ENCODE data around the gene SAMSN1.

The SAMSN1 gene

GRCh38 chr21:14480411-14481031, 65.6 kb downstream of the SAMSN1 start:
- POLR2A ChIA-PET: no interaction called here
- CTCF ChIA-PET: interaction anchor here (0.7 kb wide), 1 partner anchor 16 kb away, joined by 3 read pairs; no protein-coding TSS in a partner anchor

GRCh38 chr21:14479241-14479786, 66.8 kb downstream of the SAMSN1 start:
- WGBS (ENCODE audit: insufficient coverage): 75% methylated on average over 1 of the region's 1 CpG
- Histone ChIP-seq H3K27ac (ENCODE audit: insufficient read depth in 1 of 2, low read depth in 1 of 2, low read length in 2 of 2, poor library complexity in 1 of 2, severe bottlenecking in 2 of 2) (no peak overlapping the region), H3K4me3 (ENCODE audit: control insufficient read depth in 1 of 7, extremely low read depth in 1 of 7, insufficient read depth in 4 of 7, low read depth in 2 of 7, low read length in 6 of 7) (no peak overlapping the region), H3K27me3 (replicated peaks in 2 of 5; ENCODE audit: control insufficient read depth in 4 of 5, insufficient read depth in 5 of 5, low read length in 4 of 5) (no peaks in the 10 kb centered on the region), H3K36me3 (ENCODE audit: control insufficient read depth in 4 of 4, insufficient read depth in 4 of 4, low read length in 3 of 4) (no peaks in the 10 kb centered on the region), H3K9me3 (ENCODE audit: control extremely low read depth in 1 of 5, control insufficient read depth in 4 of 5, insufficient read depth in 2 of 5, low read depth in 1 of 5, low read length in 4 of 5) (no peaks in the 10 kb centered on the region), H3K4me1 (ENCODE audit: control extremely low read depth in 1 of 4, control insufficient read depth in 4 of 4, insufficient read depth in 4 of 4, low read length in 3 of 4) (peaks cover 8 to 58% (median 18%) of the 10 kb centered on the region in 4 experiments)
- no peak for DNase-seq
- ChIA-PET CTCF (interaction anchor here (0.6 kb wide), 1 partner anchor 367 kb away, joined by 3 read pairs; no protein-coding TSS in a partner anchor), POLR2A (no interaction called here)

More at GRCh38 chr21:14480411-14481031, 65.6 kb downstream of the SAMSN1 start:
- H3K27me3 ChIP-seq (replicated peaks in 2 of 5; ENCODE audit: control insufficient read depth in 4 of 5, insufficient read depth in 5 of 5, low read length in 4 of 5): no peaks in the 10 kb centered on the region
- no peak overlapping the region for H3K27ac ChIP-seq (ENCODE audit: insufficient read depth in 1 of 2, low read depth in 1 of 2, low read length in 2 of 2, poor library complexity in 1 of 2, severe bottlenecking in 2 of 2)
- peaks cover 0 to 9% (median 1%) of the 10 kb centered on the region in 4 experiments for H3K36me3 ChIP-seq (ENCODE audit: control insufficient read depth in 4 of 4, insufficient read depth in 4 of 4, low read length in 3 of 4)
- WGBS (ENCODE audit: insufficient coverage): 50% methylated on average over 1 of the region's 3 CpGs
- H3K4me1 ChIP-seq (ENCODE audit: control extremely low read depth in 1 of 4, control insufficient read depth in 4 of 4, insufficient read depth in 4 of 4, low read length in 3 of 4): peaks cover 8 to 58% (median 18%) of the 10 kb centered on the region in 4 experiments
- H3K4me3 ChIP-seq (ENCODE audit: control insufficient read depth in 1 of 7, extremely low read depth in 1 of 7, insufficient read depth in 4 of 7, low read depth in 2 of 7, low read length in 6 of 7): no peak overlapping the region
- peak in 1 of 3 donors; percentile 9 for DNase-seq
- no peaks in the 10 kb centered on the region for H3K9me3 ChIP-seq (ENCODE audit: control extremely low read depth in 1 of 5, control insufficient read depth in 4 of 5, insufficient read depth in 2 of 5, low read depth in 1 of 5, low read length in 4 of 5)

GRCh38 chr21:14477841-14478240, 68.3 kb downstream of the SAMSN1 start:
- ChIA-PET POLR2A (no interaction called here), CTCF (no interaction called here)
- Histone ChIP-seq H3K4me3 (ENCODE audit: control insufficient read depth in 1 of 7, extremely low read depth in 1 of 7, insufficient read depth in 4 of 7, low read depth in 2 of 7, low read length in 6 of 7) (no peak overlapping the region), H3K36me3 (ENCODE audit: control insufficient read depth in 4 of 4, insufficient read depth in 4 of 4, low read length in 3 of 4) (no peaks in the 10 kb centered on the region), H3K27ac (ENCODE audit: insufficient read depth in 1 of 2, low read depth in 1 of 2, low read length in 2 of 2, poor library complexity in 1 of 2, severe bottlenecking in 2 of 2) (no peak overlapping the region), H3K27me3 (replicated peaks in 2 of 5; ENCODE audit: control insufficient read depth in 4 of 5, insufficient read depth in 5 of 5, low read length in 4 of 5) (no peaks in the 10 kb centered on the region), H3K4me1 (ENCODE audit: control extremely low read depth in 1 of 4, control insufficient read depth in 4 of 4, insufficient read depth in 4 of 4, low read length in 3 of 4) (peaks cover 8 to 49% (median 16%) of the 10 kb centered on the region in 4 experiments), H3K9me3 (ENCODE audit: control extremely low read depth in 1 of 5, control insufficient read depth in 4 of 5, insufficient read depth in 2 of 5, low read depth in 1 of 5, low read length in 4 of 5) (no peaks in the 10 kb centered on the region)
- WGBS (ENCODE audit: insufficient coverage): no CpG with 5 or more reads among the region's 1 CpG
- no peak for DNase-seq

GRCh38 chr21:14477133-14477532, 69.0 kb downstream of the SAMSN1 start:
- ChIA-PET CTCF (no interaction called here), POLR2A (no interaction called here)
- no peak overlapping the region for H3K27ac ChIP-seq (ENCODE audit: insufficient read depth in 1 of 2, low read depth in 1 of 2, low read length in 2 of 2, poor library complexity in 1 of 2, severe bottlenecking in 2 of 2)

GRCh38 chr21:14474995-14475394, 71.1 kb downstream of the SAMSN1 start:
- no peaks in the 10 kb centered on the region for H3K27me3 ChIP-seq (replicated peaks in 2 of 5; ENCODE audit: control insufficient read depth in 4 of 5, insufficient read depth in 5 of 5, low read length in 4 of 5)
- ChIA-PET CTCF (no interaction called here), POLR2A (no interaction called here)
- H3K27ac ChIP-seq (ENCODE audit: insufficient read depth in 1 of 2, low read depth in 1 of 2, low read length in 2 of 2, poor library complexity in 1 of 2, severe bottlenecking in 2 of 2): no peak overlapping the region
- no peak for DNase-seq
- H3K9me3 ChIP-seq (ENCODE audit: control extremely low read depth in 1 of 5, control insufficient read depth in 4 of 5, insufficient read depth in 2 of 5, low read depth in 1 of 5, low read length in 4 of 5): no peaks in the 10 kb centered on the region
- peaks cover 0 to 24% (median 0%) of the 10 kb centered on the region in 4 experiments for H3K4me1 ChIP-seq (ENCODE audit: control extremely low read depth in 1 of 4, control insufficient read depth in 4 of 4, insufficient read depth in 4 of 4, low read length in 3 of 4)
- H3K4me3 ChIP-seq (ENCODE audit: control insufficient read depth in 1 of 7, extremely low read depth in 1 of 7, insufficient read depth in 4 of 7, low read depth in 2 of 7, low read length in 6 of 7): no peak overlapping the region
- H3K36me3 ChIP-seq (ENCODE audit: control insufficient read depth in 4 of 4, insufficient read depth in 4 of 4, low read length in 3 of 4): no peaks in the 10 kb centered on the region

More at GRCh38 chr21:14477133-14477532, 69.0 kb downstream of the SAMSN1 start:
- Histone ChIP-seq H3K4me3 (ENCODE audit: control insufficient read depth in 1 of 7, extremely low read depth in 1 of 7, insufficient read depth in 4 of 7, low read depth in 2 of 7, low read length in 6 of 7) (no peak overlapping the region), H3K36me3 (ENCODE audit: control insufficient read depth in 4 of 4, insufficient read depth in 4 of 4, low read length in 3 of 4) (no peaks in the 10 kb centered on the region), H3K27me3 (replicated peaks in 2 of 5; ENCODE audit: control insufficient read depth in 4 of 5, insufficient read depth in 5 of 5, low read length in 4 of 5) (no peaks in the 10 kb centered on the region), H3K9me3 (ENCODE audit: control extremely low read depth in 1 of 5, control insufficient read depth in 4 of 5, insufficient read depth in 2 of 5, low read depth in 1 of 5, low read length in 4 of 5) (no peaks in the 10 kb centered on the region), H3K4me1 (ENCODE audit: control extremely low read depth in 1 of 4, control insufficient read depth in 4 of 4, insufficient read depth in 4 of 4, low read length in 3 of 4) (peaks cover 6 to 46% (median 12%) of the 10 kb centered on the region in 4 experiments)
- DNase-seq: no peak
- WGBS (ENCODE audit: insufficient coverage): no CpG with 5 or more reads among the region's 2 CpGs

- Histone ChIP-seq H3K36me3 (ENCODE audit: control insufficient read depth in 4 of 4, insufficient read depth in 4 of 4, low read length in 3 of 4) (no peaks in the 10 kb centered on the region), H3K4me3 (ENCODE audit: control insufficient read depth in 1 of 7, extremely low read depth in 1 of 7, insufficient read depth in 4 of 7, low read depth in 2 of 7, low read length in 6 of 7) (no peak overlapping the region), H3K27ac (ENCODE audit: insufficient read depth in 1 of 2, low read depth in 1 of 2, low read length in 2 of 2, poor library complexity in 1 of 2, severe bottlenecking in 2 of 2) (no peak overlapping the region), H3K27me3 (replicated peaks in 2 of 5; ENCODE audit: control insufficient read depth in 4 of 5, insufficient read depth in 5 of 5, low read length in 4 of 5) (no peaks in the 10 kb centered on the region), H3K4me1 (ENCODE audit: control extremely low read depth in 1 of 4, control insufficient read depth in 4 of 4, insufficient read depth in 4 of 4, low read length in 3 of 4) (no peaks in the 10 kb centered on the region), H3K9me3 (ENCODE audit: control extremely low read depth in 1 of 5, control insufficient read depth in 4 of 5, insufficient read depth in 2 of 5, low read depth in 1 of 5, low read length in 4 of 5) (no peaks in the 10 kb centered on the region)
- 73% methylated on average over 3 of the region's 4 CpGs for WGBS (ENCODE audit: insufficient coverage)
- ChIA-PET POLR2A (no interaction called here), CTCF (no interaction called here)
- DNase-seq: no peak
These were observed 76.5 kb downstream of the SAMSN1 start for GRCh38 chr21:14469641-14470040.

- no peak overlapping the region for H3K27ac ChIP-seq (ENCODE audit: insufficient read depth in 1 of 2, low read depth in 1 of 2, low read length in 2 of 2, poor library complexity in 1 of 2, severe bottlenecking in 2 of 2)
- ChIA-PET POLR2A (no interaction called here), CTCF (interaction anchor here (1.5 kb wide), 1 partner anchor 10 kb away, joined by 3 read pairs; no protein-coding TSS in a partner anchor)
- WGBS (ENCODE audit: insufficient coverage): no CpG with 5 or more reads among the region's 1 CpG
- no peak overlapping the region for H3K4me3 ChIP-seq (ENCODE audit: control insufficient read depth in 1 of 7, extremely low read depth in 1 of 7, insufficient read depth in 4 of 7, low read depth in 2 of 7, low read length in 6 of 7)
- no peaks in the 10 kb centered on the region for H3K9me3 ChIP-seq (ENCODE audit: control extremely low read depth in 1 of 5, control insufficient read depth in 4 of 5, insufficient read depth in 2 of 5, low read depth in 1 of 5, low read length in 4 of 5)
- DNase-seq: no peak
- H3K36me3 ChIP-seq (ENCODE audit: control insufficient read depth in 4 of 4, insufficient read depth in 4 of 4, low read length in 3 of 4): no peaks in the 10 kb centered on the region
- no peaks in the 10 kb centered on the region for H3K27me3 ChIP-seq (replicated peaks in 2 of 5; ENCODE audit: control insufficient read depth in 4 of 5, insufficient read depth in 5 of 5, low read length in 4 of 5)
- H3K4me1 ChIP-seq (ENCODE audit: control extremely low read depth in 1 of 4, control insufficient read depth in 4 of 4, insufficient read depth in 4 of 4, low read length in 3 of 4): no peaks in the 10 kb centered on the region
These were observed 79.4 kb downstream of the SAMSN1 start for GRCh38 chr21:14466715-14467114.
